Amniotic epithelial cell (primary cell): ENCODE results near the gene EEF1G.
"Not testable (repeated sequence)": the region's sequence is repeated elsewhere in the genome, so short reads cannot be mapped to it uniquely, and the experiment has no call there.

ENCODE experiments used
- DNase-seq: peaks from one replicate; pipeline ENCODE4 v3.0.0-alpha.2; 2010; ENCODE audit warnings: low read depth

Gene EEF1G

DNA sequence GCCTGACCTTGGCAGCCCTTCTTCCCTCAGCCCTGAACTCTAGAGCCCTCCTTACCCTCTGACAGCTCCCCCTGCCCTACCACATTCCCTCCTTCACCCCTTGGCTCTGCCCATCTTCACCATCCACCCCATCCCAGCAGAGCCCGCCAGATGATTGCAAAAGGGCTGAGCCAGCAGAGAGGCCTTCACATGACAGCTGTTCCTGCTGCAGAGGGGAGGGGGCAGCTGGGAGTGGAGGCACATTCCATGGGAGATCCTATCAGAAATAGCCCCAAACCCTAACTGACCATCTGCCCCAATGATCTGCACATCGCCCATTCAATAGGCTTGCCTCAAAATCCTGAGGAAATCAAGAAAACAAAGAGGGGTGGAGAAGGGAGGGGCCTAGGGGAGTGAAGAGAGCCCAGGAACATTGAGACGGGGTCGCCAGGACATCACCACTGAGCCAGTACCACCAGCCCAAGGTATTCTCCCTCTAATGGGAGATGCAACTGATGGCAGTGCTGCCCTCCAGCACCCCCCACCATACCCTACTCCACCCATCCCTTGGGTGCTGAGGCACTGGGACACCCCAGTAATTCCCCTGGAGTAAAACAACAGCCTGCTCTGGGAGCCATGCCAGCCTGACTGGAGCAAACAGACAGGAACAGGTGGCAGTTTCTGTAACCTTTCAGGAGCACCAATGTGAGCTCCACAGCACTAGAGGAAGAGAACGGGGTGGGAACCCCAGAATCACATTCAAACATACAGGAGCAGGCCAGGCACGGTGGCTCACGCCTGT lies 19.1 kb downstream of the EEF1G start:
- DNase-seq: no peak

DNA sequence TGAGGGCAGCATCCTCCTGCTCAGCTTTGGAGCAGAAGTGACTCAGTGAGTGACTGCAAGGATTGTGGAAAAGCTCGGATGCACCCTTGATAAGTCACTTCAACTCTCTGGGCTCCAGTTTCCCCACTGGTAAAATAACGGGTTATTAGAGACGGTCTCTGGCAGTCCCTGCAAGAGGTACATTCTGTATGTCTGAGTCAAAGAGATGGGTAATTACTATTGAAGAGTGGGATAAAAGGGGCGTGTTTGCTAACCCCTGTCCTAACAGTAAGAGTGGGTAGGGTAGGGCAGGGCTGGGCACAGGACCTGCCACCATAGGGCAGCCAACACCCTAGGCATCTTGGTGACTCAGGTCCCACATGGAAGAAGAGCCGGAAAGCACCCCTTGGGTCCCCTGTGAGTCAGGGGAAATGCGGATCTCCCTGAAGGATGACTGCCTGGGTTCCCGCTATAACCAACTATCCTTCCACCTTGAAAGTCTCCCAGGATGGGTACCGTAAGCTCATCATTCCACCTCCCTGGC lies 19.8 kb downstream of the EEF1G start:
- peak; percentile 81 for DNase-seq

DNA sequence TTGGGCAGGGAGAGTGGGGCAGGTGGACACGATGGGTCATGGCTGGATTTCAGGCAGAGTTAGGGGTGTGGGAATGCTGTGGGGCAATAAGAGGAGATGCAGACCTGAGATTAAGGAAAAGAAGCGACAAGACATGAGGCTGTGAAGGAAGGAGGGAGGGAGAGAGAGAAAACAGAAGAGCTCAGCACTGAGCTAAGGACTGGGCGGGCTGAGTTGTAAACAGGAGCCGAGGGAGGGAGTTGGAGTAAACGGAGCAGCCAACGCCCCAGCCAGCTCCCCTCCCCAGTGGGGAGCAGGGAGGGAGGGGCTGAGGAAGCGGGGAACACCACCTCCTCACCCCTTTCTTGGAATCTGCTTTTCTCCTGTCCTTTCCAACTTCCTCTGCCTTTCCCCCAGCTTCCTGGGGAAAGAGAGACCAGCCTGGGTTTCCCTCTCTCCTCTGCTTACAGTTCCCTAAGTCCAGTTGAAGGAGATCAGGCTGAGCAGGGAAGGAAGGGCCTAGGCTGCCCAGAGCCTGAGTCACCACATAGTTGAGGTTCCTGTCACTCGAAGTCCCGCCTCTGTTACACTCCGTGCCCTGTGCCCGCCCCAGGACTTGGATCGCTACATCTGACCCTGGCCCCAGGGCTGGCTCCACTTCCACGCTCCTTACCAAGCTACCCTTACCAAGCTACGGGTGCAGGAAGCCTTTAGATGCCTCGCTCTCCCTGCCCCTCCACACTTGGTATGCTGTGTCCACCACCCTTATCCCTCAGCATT lies 20.4 kb downstream of the EEF1G start:
- peak; percentile 94 for DNase-seq

GRCh38 chr11:62552485-62553079 lies 21.1 kb downstream of the EEF1G start:
- DNase-seq: no peak

DNA sequence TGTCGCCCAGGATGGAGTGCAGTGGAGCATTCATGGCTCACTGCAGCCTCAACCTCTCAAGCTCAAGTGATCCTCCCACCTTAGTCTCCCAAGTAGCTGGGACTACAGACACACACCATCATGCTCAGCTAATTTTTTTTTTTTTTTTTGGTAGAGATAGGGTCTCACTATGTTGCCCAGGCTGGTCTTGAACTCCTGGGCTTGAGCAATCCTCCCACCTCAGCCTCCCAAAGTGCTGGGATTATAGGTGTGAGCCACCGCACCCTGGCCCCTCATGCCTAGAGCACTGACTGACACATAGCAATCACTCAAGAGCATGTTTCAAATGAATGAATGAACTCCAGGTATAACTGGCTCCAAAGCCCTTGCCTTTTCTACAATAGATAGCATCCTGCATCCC lies 23.2 kb downstream of the EEF1G start:
- not testable (repeated sequence) for DNase-seq

GRCh38 chr11:62548545-62549335 lies 25.0 kb downstream of the EEF1G start:
- DNase-seq: no peak

DNA sequence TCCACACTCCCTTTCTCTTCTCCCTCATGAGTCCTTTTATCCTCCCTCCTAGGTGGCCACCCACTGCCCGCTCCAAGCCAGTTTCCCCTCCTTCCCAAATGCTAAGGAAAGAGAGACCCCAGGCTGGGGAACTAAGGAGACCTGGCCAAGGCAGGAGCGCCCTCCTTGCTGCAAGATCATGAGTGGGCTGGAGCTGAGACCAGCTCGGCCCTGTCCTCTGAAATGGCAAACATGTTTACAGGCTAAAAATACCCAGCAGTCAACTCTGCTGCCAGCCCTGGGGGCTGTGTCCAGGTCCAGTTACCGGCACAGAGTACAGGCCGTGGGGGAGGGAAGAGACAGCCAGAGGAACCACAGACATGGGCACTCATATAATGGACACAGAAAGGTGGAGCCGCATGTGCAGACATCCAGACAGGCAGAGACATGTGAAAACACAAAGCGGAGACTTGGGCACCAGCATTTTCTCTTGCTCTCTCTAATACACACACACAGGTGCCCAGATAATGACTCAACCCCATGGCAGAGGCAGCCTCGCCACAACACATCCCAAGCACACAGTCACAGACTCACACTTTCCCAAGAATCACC lies 25.9 kb downstream of the EEF1G start:
- no peak for DNase-seq

- no peak for DNase-seq
These were observed 26.6 kb downstream of the EEF1G start for GRCh38 chr11:62546929-62547625.

- DNase-seq: no peak
These were observed 27.3 kb downstream of the EEF1G start, which contains the start of gene AHNAK for GRCh38 chr11:62546244-62546928. AHNAK (minus strand) TSS chr11:62546806; CDS start chr11:62536098, 10,708 bp downstream.

- peak; percentile 94 for DNase-seq
These were observed 28.1 kb downstream of the EEF1G start for GRCh38 chr11:62545437-62546243.

- no peak for DNase-seq
These were observed 28.9 kb downstream of the EEF1G start for GRCh38 chr11:62544581-62545436.

- no peak for DNase-seq
These were observed 29.8 kb downstream of the EEF1G start for GRCh38 chr11:62543680-62544444.

DNA sequence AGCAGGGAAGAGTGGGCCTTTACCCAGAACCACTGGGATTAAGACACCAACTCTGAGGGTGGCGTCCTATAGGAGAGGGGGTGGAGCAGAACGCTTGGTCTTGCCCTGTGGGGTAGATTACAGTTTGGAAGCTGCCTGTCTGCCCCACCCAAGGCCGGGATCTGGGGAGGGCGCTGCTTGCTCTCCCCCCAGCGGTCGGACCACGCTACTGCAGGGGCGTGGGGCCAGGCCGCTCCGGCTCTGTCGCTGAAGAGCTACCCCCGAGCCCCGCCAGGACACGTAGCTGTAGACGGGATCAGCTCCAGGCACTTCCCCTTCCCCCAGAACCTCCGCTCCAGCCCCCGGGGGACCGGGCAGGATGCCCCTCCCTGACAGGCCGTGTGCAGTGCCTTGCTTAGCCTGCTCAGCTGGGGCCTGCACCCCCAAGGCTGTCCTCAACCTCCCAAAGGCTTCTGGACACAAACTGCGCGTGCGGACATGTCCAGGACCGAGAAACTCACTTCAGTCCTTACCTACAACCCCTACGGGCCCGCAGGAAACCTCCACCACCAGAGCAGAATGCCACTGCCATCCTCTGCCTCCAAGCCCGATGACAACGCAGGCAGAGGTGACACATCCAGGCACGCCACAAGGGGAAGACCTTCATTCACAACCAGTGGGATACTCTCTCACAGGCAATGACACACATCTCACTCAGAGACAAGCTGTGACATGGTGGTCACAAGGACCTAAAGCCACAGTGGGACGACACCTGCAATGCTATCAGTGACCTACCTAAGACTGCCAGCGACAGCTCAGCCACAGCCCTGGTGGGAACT lies 30.7 kb downstream of the EEF1G start:
- DNase-seq: peak; percentile 49

DNA sequence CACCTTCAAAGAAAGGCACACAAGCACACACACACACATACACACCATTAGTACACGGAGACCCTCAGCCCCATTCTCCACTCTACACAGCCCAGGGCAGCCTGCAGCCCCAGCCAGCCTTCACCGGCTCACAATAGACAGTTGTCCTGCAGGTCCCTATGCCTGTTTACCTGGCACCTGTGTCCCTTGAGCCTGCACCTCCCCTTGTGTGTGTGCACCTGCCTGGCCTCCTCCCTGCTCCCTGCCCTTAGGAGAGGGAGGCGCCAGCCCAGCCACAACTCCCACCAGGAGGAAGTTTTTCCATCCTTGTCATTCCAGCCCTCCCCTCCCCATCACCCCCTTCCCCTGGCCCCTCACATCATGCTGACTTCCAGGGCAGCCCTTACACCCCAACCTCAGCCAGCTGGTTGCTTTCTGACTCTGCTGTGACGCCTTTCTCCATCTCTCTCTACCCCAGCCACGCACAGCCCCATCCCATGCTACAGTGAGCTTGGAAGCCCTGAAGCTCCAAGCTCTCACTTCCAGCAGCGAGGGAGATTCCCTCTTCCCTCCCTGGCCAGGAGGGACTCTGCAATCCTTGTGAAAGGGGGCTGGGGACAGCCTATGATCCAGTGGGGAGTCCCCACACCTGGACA lies 31.5 kb downstream of the EEF1G start:
- no peak for DNase-seq

DNA sequence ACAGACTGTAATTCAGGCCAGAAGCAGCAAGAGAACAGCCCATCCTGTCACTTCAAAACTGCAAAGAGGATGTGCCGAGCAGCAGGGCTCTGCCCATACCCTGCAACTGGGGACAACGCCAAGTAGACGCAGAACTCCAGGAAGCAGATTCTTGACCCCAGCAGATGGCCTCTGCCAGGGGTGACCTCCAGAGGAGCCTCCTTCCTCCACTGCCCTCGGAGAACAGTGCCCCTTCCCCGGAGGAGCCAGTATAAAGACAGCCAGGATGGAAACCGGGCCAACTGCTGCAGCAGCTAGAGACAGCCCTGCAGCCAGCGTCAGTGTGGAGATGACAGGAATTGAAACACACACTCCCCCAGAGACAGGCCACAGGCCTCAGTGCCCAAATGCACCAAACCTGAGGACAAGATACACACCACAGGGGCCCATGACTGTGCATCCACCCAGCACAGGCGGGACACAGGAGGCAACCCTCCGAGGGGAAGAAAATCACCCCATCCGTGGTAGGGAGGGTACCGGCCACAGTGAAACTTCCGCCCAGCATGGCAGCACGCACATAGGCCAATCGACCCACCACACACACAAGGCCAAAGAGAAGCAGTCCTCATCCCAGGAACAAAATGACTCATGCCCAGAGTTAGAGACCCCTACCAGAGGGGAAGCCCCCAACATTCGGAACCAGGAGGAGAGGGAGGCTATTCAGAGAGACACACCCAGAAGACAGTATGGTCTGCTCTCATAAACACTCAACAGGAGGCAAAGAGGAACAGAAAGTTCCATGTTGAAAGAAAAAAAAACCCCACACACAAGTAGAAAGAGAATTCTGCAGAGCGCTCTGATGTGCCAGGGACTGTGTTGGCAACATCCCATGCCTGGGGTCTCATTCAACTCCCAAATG lies 32.6 kb downstream of the EEF1G start:
- no peak for DNase-seq
